ENCODE data around the gene NTNG1. TPM values are rescaled to one million over a fixed set of nuclear protein-coding genes. Genes with fewer than 3 reads are reported as not detected.

The NTNG1 gene
- total RNA-seq, 1 donor from 2014 or later = not detected

DNA sequence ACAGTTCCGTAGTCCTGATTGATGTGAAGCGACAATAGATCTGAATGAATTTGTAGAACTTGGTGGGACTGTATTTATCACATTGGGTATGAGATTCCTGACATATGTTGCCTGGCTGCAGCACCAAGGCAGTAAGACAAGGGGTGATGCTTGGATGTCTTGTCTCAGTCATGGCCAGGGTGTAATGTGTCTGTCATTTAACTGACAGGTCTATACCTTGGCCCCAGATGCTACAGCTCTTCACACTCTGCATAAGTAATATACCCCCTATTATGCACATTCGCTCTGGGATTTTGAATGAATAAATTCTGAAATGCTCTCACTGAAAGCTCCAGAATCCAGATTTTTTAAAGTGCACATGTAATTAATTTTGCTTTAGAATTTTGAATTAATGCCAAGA, 47.3 kb downstream of the NTNG1 start:
- Mint-ChIP-seq H3K27me3 (ENCODE audit: low read depth) (peaks cover 2% of the 10 kb centered on the region), H3K4me3 (ENCODE audit: unreplicated experiment) (no peak overlapping the region), H3K36me3 (ENCODE audit: low read depth) (peaks cover 1% of the 10 kb centered on the region), H3K4me1 (ENCODE audit: low read depth) (no peaks in the 10 kb centered on the region), H3K9me3 (ENCODE audit: low read depth) (peaks cover 2% of the 10 kb centered on the region), H3K27ac (ENCODE audit: unreplicated experiment) (no peak overlapping the region)
- no peak for DNase-seq (ENCODE audit: low spot score)
- TF ChIP-seq, protein P1, sequence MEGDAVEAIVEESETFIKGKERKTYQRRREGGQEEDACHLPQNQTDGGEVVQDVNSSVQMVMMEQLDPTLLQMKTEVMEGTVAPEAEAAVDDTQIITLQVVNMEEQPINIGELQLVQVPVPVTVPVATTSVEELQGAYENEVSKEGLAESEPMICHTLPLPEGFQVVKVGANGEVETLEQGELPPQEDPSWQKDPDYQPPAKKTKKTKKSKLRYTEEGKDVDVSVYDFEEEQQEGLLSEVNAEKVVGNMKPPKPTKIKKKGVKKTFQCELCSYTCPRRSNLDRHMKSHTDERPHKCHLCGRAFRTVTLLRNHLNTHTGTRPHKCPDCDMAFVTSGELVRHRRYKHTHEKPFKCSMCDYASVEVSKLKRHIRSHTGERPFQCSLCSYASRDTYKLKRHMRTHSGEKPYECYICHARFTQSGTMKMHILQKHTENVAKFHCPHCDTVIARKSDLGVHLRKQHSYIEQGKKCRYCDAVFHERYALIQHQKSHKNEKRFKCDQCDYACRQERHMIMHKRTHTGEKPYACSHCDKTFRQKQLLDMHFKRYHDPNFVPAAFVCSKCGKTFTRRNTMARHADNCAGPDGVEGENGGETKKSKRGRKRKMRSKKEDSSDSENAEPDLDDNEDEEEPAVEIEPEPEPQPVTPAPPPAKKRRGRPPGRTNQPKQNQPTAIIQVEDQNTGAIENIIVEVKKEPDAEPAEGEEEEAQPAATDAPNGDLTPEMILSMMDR (IDR thresholded peaks at IDR 0.05) = no peak

DNA sequence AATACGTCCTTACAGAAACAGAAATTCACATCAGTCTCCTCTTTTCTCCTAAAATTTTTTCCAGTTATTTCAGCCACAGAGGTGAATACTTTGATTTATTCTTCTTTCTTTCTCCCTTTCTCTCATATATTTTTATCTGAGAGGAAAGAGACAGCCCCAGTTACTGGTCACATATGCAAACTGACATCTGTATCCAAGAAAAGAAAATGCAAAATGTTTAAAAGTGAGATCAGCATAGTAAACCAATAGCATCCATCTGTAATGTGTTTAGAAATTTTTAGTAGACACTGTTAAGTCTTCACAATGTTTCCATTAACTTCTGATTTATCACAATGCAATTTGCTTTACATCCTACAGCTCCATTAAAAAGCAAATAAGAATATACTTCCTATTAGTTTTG, 53.5 kb downstream of the NTNG1 start:
- Mint-ChIP-seq H3K27ac (ENCODE audit: unreplicated experiment) (no peak overlapping the region), H3K4me1 (ENCODE audit: low read depth) (no peaks in the 10 kb centered on the region)
- TF ChIP-seq, protein P1 (IDR thresholded peaks at IDR 0.05) = no peak

GRCh38 chr1:107195476-107195875, 54.6 kb downstream of the NTNG1 start:
- H3K27me3 Mint-ChIP-seq (ENCODE audit: low read depth) = no peaks in the 10 kb centered on the region
- H3K36me3 Mint-ChIP-seq (ENCODE audit: low read depth) = no peaks in the 10 kb centered on the region
- no peak overlapping the region for H3K4me3 Mint-ChIP-seq (ENCODE audit: unreplicated experiment)
- H3K9me3 Mint-ChIP-seq (ENCODE audit: low read depth) = no peaks in the 10 kb centered on the region
- TF ChIP-seq, protein P1 (IDR thresholded peaks at IDR 0.05) = no peak
- H3K4me1 Mint-ChIP-seq (ENCODE audit: low read depth) = no peaks in the 10 kb centered on the region
- H3K27ac Mint-ChIP-seq (ENCODE audit: unreplicated experiment) = no peak overlapping the region
- no peak for DNase-seq (ENCODE audit: low spot score)

More for the DNA sequence above, 53.5 kb downstream of the NTNG1 start:
- H3K9me3 Mint-ChIP-seq (ENCODE audit: low read depth) = peaks cover 2% of the 10 kb centered on the region
- no peaks in the 10 kb centered on the region for H3K27me3 Mint-ChIP-seq (ENCODE audit: low read depth)
- H3K4me3 Mint-ChIP-seq (ENCODE audit: unreplicated experiment) = no peak overlapping the region
- no peak for DNase-seq (ENCODE audit: low spot score)
- no peaks in the 10 kb centered on the region for H3K36me3 Mint-ChIP-seq (ENCODE audit: low read depth)

DNA sequence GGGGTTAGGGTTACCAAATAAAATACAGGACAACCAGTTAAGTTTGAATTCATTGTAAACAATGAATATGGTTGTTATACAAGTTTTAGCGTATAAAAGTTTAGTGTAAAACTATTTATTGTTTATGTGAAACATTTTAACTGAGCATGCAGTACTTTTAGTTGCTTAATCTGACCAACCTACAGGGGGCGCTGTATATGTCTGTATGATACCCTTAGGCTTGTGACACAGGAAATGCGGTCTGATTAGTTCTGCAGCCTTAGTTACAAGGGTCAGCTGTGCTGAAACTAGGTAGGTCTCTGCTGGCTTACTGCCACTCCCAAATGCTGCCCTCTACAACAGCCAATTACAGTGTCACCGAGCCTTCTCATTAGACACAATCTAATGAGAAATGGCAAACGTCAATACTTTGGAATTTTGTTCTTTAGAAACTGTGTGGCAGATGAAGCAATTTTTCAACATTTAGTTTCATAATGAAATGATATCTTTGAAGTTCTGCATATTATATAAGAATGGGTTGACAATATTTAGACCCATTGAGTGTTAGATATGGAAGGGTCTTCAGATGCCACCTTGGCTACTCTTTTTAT, 56.2 kb downstream of the NTNG1 start:
- DNase-seq (ENCODE audit: low spot score) = no peak
- Mint-ChIP-seq H3K4me1 (ENCODE audit: low read depth) (no peaks in the 10 kb centered on the region), H3K27me3 (ENCODE audit: low read depth) (no peaks in the 10 kb centered on the region), H3K9me3 (ENCODE audit: low read depth) (peaks cover 7% of the 10 kb centered on the region), H3K4me3 (ENCODE audit: unreplicated experiment) (no peak overlapping the region), H3K27ac (ENCODE audit: unreplicated experiment) (no peak overlapping the region), H3K36me3 (ENCODE audit: low read depth) (no peaks in the 10 kb centered on the region)
- TF ChIP-seq, protein P1 (IDR thresholded peaks at IDR 0.05) = peak; percentile 56

DNA sequence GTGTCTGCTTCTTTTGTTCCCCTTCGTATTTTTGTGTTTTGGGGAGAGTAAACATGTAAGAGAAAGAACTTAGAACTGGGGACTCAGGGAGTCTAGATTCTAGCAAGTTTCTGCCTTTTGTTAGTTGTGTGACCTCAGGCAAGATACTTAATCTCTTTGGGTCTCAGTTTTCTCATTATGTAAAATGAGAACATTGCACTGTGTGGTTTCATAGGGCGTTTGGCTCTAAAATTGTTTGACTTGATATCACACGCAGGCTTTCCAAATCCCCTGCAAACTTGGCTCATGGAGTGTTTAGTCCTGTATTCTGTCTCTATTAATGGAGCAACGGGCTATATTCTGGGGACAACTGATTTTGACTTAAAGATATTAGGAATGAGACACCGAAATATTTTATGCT, 57.7 kb downstream of the NTNG1 start:
- DNase-seq (ENCODE audit: low spot score) = no peak
- Mint-ChIP-seq H3K4me1 (ENCODE audit: low read depth) (no peaks in the 10 kb centered on the region), H3K9me3 (ENCODE audit: low read depth) (peaks cover 9% of the 10 kb centered on the region), H3K36me3 (ENCODE audit: low read depth) (no peaks in the 10 kb centered on the region), H3K4me3 (ENCODE audit: unreplicated experiment) (no peak overlapping the region), H3K27me3 (ENCODE audit: low read depth) (no peaks in the 10 kb centered on the region), H3K27ac (ENCODE audit: unreplicated experiment) (no peak overlapping the region)
- TF ChIP-seq, protein P1 (IDR thresholded peaks at IDR 0.05) = no peak
